Muscle layer of colon (tissue), 2 donors: Measurements from ENCODE around the gene FBXL19.

Experiments
- H3K27ac ChIP-seq: one replicate; pipeline ENCODE4 v1.7.0; 2013; ENCODE audit warnings: low read depth, mild to moderate bottlenecking, low read length, moderate library complexity
- H3K27me3 ChIP-seq, 2 donors: one replicate each; pipeline ENCODE4 v1.7.0; 2013; ENCODE audit warnings: low read length in 2 of 2, mild to moderate bottlenecking in 2 of 2; ENCODE audit not compliant: insufficient read depth in 2 of 2, control insufficient read depth in 1 of 2
- H3K36me3 ChIP-seq: one replicate; pipeline ENCODE4 v1.7.0; 2013; ENCODE audit warnings: mild to moderate bottlenecking, low read length; ENCODE audit not compliant: insufficient read depth
- H3K4me1 ChIP-seq: one replicate; pipeline ENCODE4 v1.7.0; 2013; ENCODE audit warnings: mild to moderate bottlenecking, low read length; ENCODE audit not compliant: insufficient read depth
- H3K4me3 ChIP-seq, 2 donors: one replicate each; pipeline ENCODE4 v1.7.0; 2013; ENCODE audit warnings: low read length in 2 of 2, low read depth in 1 of 2, mild to moderate bottlenecking in 1 of 2, moderate library complexity in 1 of 2
- H3K9ac ChIP-seq: one replicate; pipeline ENCODE4 v1.7.0; 2013; ENCODE audit warnings: low read length
- H3K9me3 ChIP-seq: one replicate; pipeline ENCODE4 v1.7.0; 2013; ENCODE audit warnings: mild to moderate bottlenecking, low read length
- donor health status: abdominal sarcoma.
- donor health status: Adenocarcinoma of cecum.

The FBXL19 gene

DNA sequence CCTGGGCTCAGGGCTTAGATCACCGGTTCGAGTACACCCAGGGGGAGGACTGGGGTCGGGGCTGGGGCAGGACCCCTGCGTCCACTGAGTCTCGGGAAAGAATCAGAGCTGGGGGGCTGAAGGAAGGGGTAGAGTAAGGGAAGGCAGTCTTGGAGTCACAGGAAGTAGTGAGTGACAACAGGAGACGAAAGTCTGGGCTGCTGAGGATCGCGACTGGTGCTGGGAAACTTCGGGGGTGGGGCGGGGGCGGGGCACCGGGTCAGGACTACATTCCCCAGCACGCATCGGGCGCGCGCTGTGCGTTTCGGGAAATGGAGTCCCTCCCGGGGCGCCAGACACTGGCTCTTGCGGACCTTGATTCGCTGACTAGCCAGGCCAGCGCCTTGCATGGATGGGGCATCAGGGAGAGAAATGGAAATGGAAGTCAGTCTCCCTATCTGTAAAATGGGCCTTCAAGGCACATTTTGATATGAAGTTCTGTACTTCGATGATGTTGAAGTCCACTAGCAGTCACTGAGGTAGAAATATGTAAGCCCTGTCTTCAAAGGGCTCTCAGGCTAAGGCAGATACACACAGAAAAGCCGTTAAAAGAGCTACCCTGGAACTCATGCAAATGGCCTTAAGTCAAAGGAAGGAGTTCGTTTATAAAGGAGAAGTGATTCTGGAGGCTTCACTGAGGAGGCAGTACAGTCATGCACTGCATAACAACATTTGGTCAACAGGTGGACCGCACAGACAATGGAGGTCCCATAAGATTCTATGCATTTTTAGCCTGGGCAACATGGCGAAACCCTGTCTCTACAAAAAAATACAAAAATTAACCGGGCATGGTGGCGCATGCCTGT, 26.3 kb upstream of the FBXL19 start:
- Histone ChIP-seq H3K27me3 (no peaks in the 10 kb centered on the region), H3K4me1 (peaks cover 50% of the 10 kb centered on the region), H3K4me3 (peak overlapping the region; percentile 72 to 84), H3K36me3 (peaks cover 4% of the 10 kb centered on the region), H3K27ac (peak overlapping the region; percentile 95), H3K9me3 (no peaks in the 10 kb centered on the region), H3K9ac (peak overlapping the region; percentile 96)

- no peak overlapping the region for H3K9ac ChIP-seq
- peaks cover 37% of the 10 kb centered on the region for H3K4me1 ChIP-seq
- no peaks in the 10 kb centered on the region for H3K9me3 ChIP-seq
- H3K4me3 ChIP-seq, result no peak overlapping the region
- peaks cover 4% of the 10 kb centered on the region for H3K36me3 ChIP-seq
- no peak overlapping the region for H3K27ac ChIP-seq
- H3K27me3 ChIP-seq, result no peaks in the 10 kb centered on the region
Measured at GRCh38 chr16:30899794-30900193, 23.6 kb upstream of the FBXL19 start.

DNA sequence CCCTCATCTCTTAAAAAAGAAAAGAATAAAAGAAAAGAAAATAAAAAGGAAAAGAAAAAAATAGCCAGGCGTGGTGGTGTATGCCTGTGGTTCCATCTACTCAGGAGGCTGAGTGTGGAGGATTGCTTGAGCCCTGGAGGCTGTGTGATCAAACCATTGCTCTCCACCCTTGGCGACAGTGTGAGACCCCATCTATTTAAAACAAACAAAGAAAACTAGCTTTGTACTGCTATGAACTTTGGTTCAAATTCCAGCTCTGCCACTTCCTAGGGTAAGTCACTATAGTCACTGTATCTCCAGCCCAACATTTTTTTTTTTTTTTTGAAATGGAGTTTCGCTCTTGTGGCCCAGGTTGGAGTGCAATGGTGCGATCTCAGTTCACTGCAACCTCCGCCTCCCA, 22.8 kb upstream of the FBXL19 start:
- Histone ChIP-seq H3K27me3 (no peaks in the 10 kb centered on the region), H3K9ac (no peak overlapping the region), H3K36me3 (peaks cover 4% of the 10 kb centered on the region), H3K4me1 (peaks cover 29% of the 10 kb centered on the region), H3K27ac (no peak overlapping the region), H3K4me3 (no peak overlapping the region), H3K9me3 (no peaks in the 10 kb centered on the region)

GRCh38 chr16:30901201-30902028, 22.0 kb upstream of the FBXL19 start:
- peak overlapping the region; percentile 85 for H3K27ac ChIP-seq
- H3K36me3 ChIP-seq, result peaks cover 4% of the 10 kb centered on the region
- H3K9ac ChIP-seq, result peak overlapping the region; percentile 33
- H3K9me3 ChIP-seq, result no peaks in the 10 kb centered on the region
- H3K27me3 ChIP-seq, result no peaks in the 10 kb centered on the region
- H3K4me1 ChIP-seq, result peaks cover 22% of the 10 kb centered on the region
- H3K4me3 ChIP-seq, result peak overlapping the region; percentile 47 to 58

GRCh38 chr16:30902029-30902972, 21.1 kb upstream of the FBXL19 start:
- peaks cover 4% of the 10 kb centered on the region for H3K36me3 ChIP-seq
- H3K27me3 ChIP-seq, result no peaks in the 10 kb centered on the region
- H3K27ac ChIP-seq, result peak overlapping the region; percentile 87
- H3K4me3 ChIP-seq, result peak overlapping the region; percentile 47 to 60
- H3K9me3 ChIP-seq, result no peaks in the 10 kb centered on the region
- peaks cover 20% of the 10 kb centered on the region for H3K4me1 ChIP-seq
- peak overlapping the region; percentile 39 for H3K9ac ChIP-seq

GRCh38 chr16:30903002-30903401, 20.4 kb upstream of the FBXL19 start:
- H3K4me3 ChIP-seq, result peak overlapping the region in 1 of 2 donors; percentile 60
- no peaks in the 10 kb centered on the region for H3K9me3 ChIP-seq
- H3K4me1 ChIP-seq, result peaks cover 16% of the 10 kb centered on the region
- no peak overlapping the region for H3K9ac ChIP-seq
- H3K27me3 ChIP-seq, result no peaks in the 10 kb centered on the region
- peaks cover 4% of the 10 kb centered on the region for H3K36me3 ChIP-seq
- H3K27ac ChIP-seq, result no peak overlapping the region

DNA sequence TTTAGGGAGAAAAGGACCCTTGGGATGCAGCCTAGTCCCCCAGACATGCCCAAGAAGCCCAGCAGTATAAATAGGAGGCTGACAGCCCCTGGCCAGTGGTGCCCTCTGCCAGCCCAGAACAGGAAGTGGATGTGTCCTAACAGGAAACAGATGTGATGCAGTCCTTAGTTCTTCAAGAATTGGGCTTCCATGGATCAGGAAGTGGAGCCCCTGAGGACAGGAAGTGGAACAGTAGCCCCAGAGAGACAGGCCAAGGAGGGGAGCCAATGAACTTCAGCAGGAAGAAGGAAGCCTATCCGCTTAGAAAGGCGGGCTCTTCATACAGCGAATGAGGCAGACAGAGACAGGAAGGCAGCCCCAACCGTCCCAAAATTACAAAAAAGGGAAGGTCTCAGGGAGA, 19.8 kb upstream of the FBXL19 start:
- H3K36me3 ChIP-seq, result peaks cover 4% of the 10 kb centered on the region
- H3K4me1 ChIP-seq, result peaks cover 16% of the 10 kb centered on the region
- H3K27me3 ChIP-seq, result no peaks in the 10 kb centered on the region
- H3K27ac ChIP-seq, result no peak overlapping the region
- H3K4me3 ChIP-seq, result no peak overlapping the region
- H3K9ac ChIP-seq, result no peak overlapping the region
- H3K9me3 ChIP-seq, result no peaks in the 10 kb centered on the region

DNA sequence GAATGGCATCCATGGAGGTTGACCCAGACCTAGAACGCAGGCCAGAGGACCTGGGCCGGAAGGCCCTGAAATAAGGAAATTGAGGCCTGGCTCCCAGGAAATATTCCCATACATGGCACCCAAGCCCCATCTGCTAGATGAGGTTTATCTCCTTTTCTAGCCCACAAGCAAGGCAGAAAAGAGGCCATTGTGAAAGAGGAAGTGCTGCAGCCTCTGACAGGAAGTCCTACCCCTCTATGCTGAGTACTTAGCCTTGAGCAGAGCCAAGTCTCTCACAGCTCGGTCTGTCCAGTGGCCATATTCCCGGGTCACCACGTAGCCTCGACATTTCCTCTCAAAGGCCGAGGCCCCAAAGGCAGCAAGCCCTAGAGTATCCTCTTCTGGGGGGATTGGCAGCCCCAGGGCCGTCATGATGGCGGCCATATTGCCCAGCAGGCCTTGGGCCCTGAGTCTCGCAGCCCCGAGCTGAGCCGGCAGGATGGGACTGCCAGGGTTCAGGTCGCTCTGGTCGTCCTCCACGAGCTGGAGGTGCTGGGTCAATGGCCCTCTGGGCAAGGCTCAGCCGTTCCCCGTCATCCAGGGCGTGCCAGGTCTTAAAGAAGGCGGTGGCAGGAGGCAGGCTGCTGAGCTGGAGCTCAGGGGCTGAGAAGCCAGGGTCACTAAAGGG, 19.1 kb upstream of the FBXL19 start:
- Histone ChIP-seq H3K27me3 (no peaks in the 10 kb centered on the region), H3K9me3 (no peaks in the 10 kb centered on the region), H3K4me3 (no peak overlapping the region), H3K36me3 (peaks cover 4% of the 10 kb centered on the region), H3K9ac (no peak overlapping the region), H3K27ac (peak overlapping the region; percentile 44), H3K4me1 (peaks cover 16% of the 10 kb centered on the region)

DNA sequence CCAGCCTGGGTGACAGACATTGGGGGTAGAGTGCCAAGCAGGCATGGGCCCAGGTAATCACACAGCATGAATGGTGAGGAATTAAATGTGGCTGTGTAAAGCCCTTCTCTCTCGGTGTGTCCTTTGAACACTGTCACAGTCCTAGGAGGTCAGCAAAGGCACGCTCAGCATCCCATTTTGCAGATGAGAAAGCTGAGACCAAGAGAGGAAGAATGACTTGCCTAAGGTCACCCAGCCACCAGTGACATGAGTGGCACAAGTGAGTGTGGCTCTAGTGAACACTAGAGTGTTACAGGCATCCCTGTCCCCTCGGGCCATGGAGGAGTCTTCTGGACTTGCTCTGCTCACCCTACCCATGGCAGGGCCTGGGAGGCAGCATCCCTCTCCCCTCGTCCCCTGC, 16.3 kb upstream of the FBXL19 start:
- Histone ChIP-seq H3K9ac (no peak overlapping the region), H3K4me1 (peaks cover 4% of the 10 kb centered on the region), H3K9me3 (no peaks in the 10 kb centered on the region), H3K27me3 (no peaks in the 10 kb centered on the region), H3K27ac (no peak overlapping the region), H3K4me3 (no peak overlapping the region), H3K36me3 (no peaks in the 10 kb centered on the region)

DNA sequence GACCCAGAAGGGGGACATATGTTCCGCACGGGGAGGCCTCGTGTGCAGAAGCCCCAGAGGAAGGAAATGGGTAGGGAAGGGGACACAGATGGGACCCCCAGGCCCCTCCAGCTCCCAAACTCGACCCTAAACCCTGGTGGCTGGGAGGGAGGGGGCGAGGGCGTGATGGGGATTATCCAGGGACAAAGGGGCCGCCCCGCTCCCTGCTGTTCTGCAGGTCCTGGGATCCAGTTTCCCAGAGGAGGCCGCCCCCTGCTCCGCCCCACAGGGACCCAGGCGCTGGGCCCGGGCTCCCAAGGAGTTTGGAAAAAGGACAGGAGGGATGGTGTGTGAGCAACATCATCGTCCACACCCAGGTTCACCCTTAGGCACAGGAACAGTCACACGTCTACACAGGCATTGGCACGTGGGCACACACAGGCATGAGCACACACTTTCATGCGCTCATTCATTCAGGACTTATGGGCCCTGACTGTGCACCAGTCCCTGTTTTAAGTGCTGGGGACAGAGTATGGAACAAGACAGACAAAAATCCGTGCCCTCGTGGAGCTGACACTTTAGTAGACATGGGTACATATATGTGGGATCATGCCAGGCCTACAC, 12.8 kb upstream of the FBXL19 start:
- H3K9ac ChIP-seq, result no peak overlapping the region
- H3K36me3 ChIP-seq, result no peaks in the 10 kb centered on the region
- H3K27ac ChIP-seq, result no peak overlapping the region
- H3K4me1 ChIP-seq, result no peaks in the 10 kb centered on the region
- no peaks in the 10 kb centered on the region for H3K9me3 ChIP-seq
- H3K4me3 ChIP-seq, result no peak overlapping the region
- H3K27me3 ChIP-seq, result no peaks in the 10 kb centered on the region
